HG03565 (cell line): ENCODE data around the gene CCS.
"Not testable (repeated sequence)": the region's sequence is repeated elsewhere in the genome, so short reads cannot be mapped to it uniquely, and the experiment has no call there.

Source experiments
- ATAC-seq: cut with Tn5 transposase; IDR thresholded peaks from one replicate; pipeline ENCODE4 v1.9.1; 2021; ENCODE audit warnings: mild to moderate bottlenecking, moderate library complexity; ENCODE audit not compliant: unreplicated experiment

CCS gene

DNA sequence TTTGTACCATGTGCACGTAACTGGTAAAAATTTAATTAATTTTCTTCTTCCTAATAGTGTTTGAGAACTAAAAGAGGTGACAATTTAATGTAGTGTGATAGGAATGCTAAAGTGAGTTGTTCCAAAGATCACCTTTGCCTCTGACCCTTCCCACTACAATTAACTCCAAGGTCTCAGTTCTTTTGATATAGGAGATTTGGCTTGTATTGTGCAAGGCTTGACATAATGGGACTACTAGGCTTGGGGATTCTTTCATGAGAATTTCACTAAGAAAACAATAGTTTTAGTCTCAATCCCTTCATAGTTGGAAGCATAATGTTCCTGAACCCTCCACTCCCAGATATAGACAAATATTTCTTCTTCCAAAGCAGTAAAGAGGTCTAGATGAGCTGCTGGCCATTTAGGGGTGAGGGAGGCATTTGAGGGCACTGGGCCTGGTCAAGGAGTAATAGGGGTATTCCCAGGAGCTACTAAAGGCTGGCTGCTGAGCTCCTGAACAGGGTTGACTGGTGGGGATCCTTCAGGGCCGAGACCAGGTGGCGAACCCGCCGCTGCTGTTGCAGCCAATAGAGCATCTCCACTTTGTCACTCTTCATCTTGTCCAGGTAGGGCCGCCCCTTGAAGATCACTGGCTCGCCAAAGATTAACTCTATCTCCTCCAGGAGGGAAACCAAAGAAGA is 2.8 kb upstream of the CCS start:
- no peak for ATAC-seq

- no peak for ATAC-seq
These were observed 1.8 kb upstream of the CCS start for GRCh38 chr11:66591175-66591574.

DNA sequence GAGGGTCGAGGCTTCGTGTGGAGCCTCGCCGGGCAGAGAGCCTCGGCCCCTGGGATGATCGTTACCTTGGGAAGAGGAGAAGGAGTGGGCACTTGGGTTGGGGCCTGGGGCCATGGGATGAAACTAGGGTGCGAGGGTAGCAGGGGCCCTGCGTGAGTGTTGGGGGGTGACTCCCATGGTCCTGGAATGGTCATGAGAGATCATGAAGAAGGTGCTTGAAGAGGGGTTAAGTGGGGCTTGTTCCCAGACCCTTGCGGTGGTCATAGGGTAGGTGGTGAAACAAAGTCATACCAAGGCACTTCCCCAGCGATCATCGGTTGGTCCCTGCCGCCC is 284 bp downstream of the CCS start:
- ATAC-seq = no peak

DNA sequence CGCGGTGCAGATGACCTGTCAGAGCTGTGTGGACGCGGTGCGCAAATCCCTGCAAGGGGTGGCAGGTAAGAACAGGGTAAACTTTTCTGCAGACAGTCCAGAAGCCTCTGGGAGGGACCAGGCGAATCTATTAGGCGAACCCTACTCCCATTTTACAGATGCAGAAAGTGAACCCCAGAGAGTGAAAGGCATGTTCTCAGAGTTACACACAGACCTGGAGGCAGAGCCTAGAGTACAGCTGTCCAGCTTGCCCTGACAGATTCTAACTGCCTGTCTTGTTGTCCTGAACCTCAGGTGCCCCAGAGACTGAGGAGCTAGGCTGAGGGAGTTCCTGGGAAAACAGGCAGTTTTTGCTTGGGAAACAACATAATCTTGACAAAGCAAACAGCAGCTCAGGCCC is 665 bp downstream of the CCS start:
- no peak for ATAC-seq

- no peak for ATAC-seq
These were observed 2.4 kb downstream of the CCS start for GRCh38 chr11:66595245-66595904.

DNA sequence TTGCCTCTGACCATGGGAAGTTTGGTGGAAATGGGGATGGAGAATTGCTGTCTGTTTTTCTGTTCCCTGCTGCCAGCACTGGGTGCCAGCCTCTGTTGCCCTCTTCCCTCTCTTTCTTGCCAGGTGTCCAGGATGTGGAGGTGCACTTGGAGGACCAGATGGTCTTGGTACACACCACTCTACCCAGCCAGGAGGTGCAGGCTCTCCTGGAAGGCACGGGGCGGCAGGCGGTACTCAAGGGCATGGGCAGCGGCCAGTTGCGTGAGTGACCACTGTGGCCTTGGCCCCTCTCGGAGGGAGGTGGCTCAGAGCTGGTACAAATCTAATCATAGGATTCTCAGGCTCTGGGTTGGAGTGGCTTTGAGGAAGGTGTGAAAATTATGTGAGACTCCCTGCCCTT is 6.0 kb downstream of the CCS start:
- no peak for ATAC-seq

GRCh38 chr11:66600219-66600618 is 7.2 kb downstream of the CCS start:
- no peak for ATAC-seq

DNA sequence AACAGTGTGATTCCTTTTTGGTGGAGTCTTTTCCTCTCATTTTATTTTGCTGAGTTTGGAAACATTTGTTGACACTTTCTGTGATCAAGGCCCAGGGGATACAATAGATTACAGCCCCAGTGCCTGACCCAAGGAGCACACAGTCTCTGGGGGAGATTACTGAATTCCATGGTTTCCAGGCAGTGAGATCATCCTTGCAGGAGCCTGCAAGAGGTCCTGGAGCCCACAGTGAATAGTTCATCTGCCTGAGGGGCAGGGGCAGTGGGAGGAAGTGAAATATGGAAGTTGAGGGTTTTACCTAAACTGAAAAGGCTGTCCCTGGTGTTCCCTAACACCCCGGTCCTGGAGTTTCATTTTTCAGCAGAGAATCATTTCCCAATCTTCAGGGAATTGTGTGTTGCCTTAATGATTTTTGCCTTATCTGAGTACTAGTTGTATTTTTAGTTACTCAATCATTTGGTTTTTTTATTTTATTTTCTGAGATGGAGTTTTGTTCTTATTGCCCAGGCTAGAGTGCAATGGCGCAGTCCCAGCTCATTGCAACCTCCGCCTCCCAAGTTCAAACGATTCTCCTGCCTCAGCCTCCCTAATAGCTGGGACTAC is 7.7 kb downstream of the CCS start:
- no peak for ATAC-seq

DNA sequence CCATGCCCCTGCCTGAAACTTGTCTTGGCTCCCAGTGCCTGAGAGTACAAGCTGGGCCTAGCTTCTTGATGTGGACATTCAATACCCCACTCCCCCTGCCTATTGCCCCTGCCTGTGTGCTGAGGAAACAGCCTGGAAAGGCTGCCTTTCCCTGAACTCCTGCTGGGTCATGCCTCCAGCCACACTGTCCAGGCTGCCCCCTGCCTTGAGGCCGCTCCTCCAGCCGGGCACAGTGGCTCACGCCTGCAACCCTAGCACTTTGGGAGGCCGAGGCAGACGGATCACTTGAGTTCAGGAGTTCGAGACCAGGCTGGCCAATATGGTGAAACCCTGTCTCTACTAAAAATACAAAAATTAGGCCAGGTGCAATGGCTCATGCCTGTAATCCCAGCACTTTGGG is 10.1 kb downstream of the CCS start:
- ATAC-seq = no peak

- no peak for ATAC-seq
These were observed 11.2 kb downstream of the CCS start for GRCh38 chr11:66604155-66604554.

GRCh38 chr11:66606608-66607007 is 13.6 kb downstream of the CCS start:
- not testable (repeated sequence) for ATAC-seq

GRCh38 chr11:66607126-66607834 is 14.3 kb downstream of the CCS start:
- no peak for ATAC-seq

- no peak for ATAC-seq
These were observed 17.0 kb downstream of the CCS start for GRCh38 chr11:66609721-66610617.

GRCh38 chr11:66612458-66612857 is 19.5 kb downstream of the CCS start:
- ATAC-seq = no peak

- no peak for ATAC-seq
These were observed 21.1 kb downstream of the CCS start for GRCh38 chr11:66614073-66614472.

DNA sequence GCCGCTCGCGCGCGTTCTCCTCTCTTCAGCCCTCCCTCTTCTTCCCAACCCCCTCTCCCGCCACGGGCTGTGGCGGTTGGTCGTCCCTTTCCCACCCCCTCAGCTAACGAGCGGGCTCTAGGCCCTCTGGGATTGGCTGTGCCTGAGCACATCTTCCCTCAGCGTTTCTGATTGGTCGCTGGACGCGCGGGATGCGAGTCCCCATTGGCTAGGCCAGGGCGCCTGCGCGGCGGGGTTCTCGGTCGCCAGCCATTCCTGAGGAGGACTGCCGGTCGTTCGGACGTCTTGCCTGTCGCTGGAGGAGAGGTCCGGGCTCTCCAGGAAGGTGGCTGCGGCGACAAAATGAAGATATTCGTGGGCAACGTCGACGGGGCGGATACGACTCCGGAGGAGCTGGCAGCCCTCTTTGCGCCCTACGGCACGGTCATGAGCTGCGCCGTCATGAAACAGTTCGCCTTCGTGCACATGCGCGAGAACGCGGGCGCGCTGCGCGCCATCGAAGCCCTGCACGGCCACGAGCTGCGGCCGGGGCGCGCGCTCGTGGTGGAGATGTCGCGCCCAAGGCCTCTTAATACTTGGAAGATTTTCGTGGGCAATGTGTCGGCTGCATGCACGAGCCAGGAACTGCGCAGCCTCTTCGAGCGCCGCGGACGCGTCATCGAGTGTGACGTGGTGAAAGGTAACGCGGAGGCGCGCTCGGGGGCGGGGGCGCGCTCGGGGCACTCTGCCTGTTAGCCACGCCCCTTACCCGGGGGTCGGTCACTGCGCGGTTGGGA is 23.6 kb downstream of the CCS start, which contains the start of gene RBM14:
RBM14 (plus strand) TSS at position 252 of the 776 bp plus-strand sequence; CDS start at position 343, 91 bp downstream.
- ATAC-seq = peak; percentile 90

- no peak for ATAC-seq
These were observed 24.3 kb downstream of the CCS start for GRCh38 chr11:66617155-66617834.

DNA sequence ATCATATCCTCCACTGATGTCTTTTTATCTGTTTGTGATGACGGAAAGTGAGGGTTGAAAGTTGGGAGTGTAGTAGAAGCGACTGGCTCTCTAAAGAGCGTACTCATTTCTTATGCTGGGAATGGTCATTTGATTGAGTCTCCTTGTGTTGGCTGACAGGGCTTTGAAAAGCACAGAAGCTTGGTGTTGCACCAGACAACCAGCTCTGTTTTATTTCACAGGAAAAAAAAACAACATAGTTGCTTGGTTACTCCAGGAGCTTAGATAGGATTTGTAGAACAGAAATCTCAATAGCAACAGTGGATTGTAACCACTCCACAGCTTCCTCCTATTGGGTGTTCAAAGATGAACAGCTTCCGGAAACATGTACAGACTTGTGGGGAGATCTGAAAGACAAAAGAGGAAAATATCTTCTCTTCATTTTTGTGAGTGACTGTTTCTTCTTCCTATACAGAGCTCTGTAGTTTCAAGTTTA is 26.1 kb downstream of the CCS start:
- no peak for ATAC-seq

GRCh38 chr11:66624450-66624849 is 31.5 kb downstream of the CCS start:
- ATAC-seq = no peak
